ENCODE measurements around the gene FAM163B.
A peak's percentile ranks its signal among the peaks of the same experiment; 100 is the strongest.
"Not testable (repeated sequence)": the region's sequence is repeated elsewhere in the genome, so short reads cannot be mapped to it uniquely, and the experiment has no call there.

FAM163B gene

GRCh38 chr9:133569891-133570690 is 39.1 kb downstream of the FAM163B start:
- H3K9me3 ChIP-seq (ENCODE audit: control insufficient read depth in 2 of 2, low read length in 2 of 2): no peaks in the 10 kb centered on the region
- no peak overlapping the region for H3K27ac ChIP-seq (ENCODE audit: low read depth in 2 of 2, low read length in 2 of 2)
- H3K4me1 ChIP-seq (ENCODE audit: control insufficient read depth in 2 of 2, insufficient read depth in 2 of 2, low read length in 2 of 2): no peaks in the 10 kb centered on the region
- H3K36me3 ChIP-seq (ENCODE audit: control insufficient read depth in 2 of 2, insufficient read depth in 2 of 2, low read length in 2 of 2): no peaks in the 10 kb centered on the region
- no peak overlapping the region for H3K4me3 ChIP-seq (ENCODE audit: low read length in 2 of 2)
- no peak overlapping the region for H3K9ac ChIP-seq (ENCODE audit: low read depth in 1 of 2, low read length in 2 of 2)
- H3K27me3 ChIP-seq (ENCODE audit: control insufficient read depth in 2 of 2, insufficient read depth in 2 of 2, low read length in 2 of 2): no peaks in the 10 kb centered on the region

GRCh38 chr9:133569121-133569785 is 39.9 kb downstream of the FAM163B start:
- Histone ChIP-seq H3K9me3 (ENCODE audit: control insufficient read depth in 2 of 2, low read length in 2 of 2) (no peaks in the 10 kb centered on the region), H3K27me3 (ENCODE audit: control insufficient read depth in 2 of 2, insufficient read depth in 2 of 2, low read length in 2 of 2) (no peaks in the 10 kb centered on the region), H3K36me3 (ENCODE audit: control insufficient read depth in 2 of 2, insufficient read depth in 2 of 2, low read length in 2 of 2) (no peaks in the 10 kb centered on the region), H3K4me1 (ENCODE audit: control insufficient read depth in 2 of 2, insufficient read depth in 2 of 2, low read length in 2 of 2) (peaks cover 0 to 2% of the 10 kb centered on the region in 2 donors), H3K4me3 (ENCODE audit: low read length in 2 of 2) (no peak overlapping the region), H3K27ac (ENCODE audit: low read depth in 2 of 2, low read length in 2 of 2) (no peak overlapping the region), H3K9ac (ENCODE audit: low read depth in 1 of 2, low read length in 2 of 2) (no peak overlapping the region)

GRCh38 chr9:133568186-133568585 is 41.0 kb downstream of the FAM163B start:
- Histone ChIP-seq H3K4me3 (ENCODE audit: low read length in 2 of 2) (no peak overlapping the region), H3K4me1 (ENCODE audit: control insufficient read depth in 2 of 2, insufficient read depth in 2 of 2, low read length in 2 of 2) (peaks cover 4 to 5% of the 10 kb centered on the region in 2 donors), H3K9ac (ENCODE audit: low read depth in 1 of 2, low read length in 2 of 2) (no peak overlapping the region), H3K36me3 (ENCODE audit: control insufficient read depth in 2 of 2, insufficient read depth in 2 of 2, low read length in 2 of 2) (no peaks in the 10 kb centered on the region), H3K9me3 (ENCODE audit: control insufficient read depth in 2 of 2, low read length in 2 of 2) (no peaks in the 10 kb centered on the region), H3K27me3 (ENCODE audit: control insufficient read depth in 2 of 2, insufficient read depth in 2 of 2, low read length in 2 of 2) (no peaks in the 10 kb centered on the region), H3K27ac (ENCODE audit: low read depth in 2 of 2, low read length in 2 of 2) (no peak overlapping the region)

GRCh38 chr9:133566817-133567216 is 42.4 kb downstream of the FAM163B start:
- peaks cover 8 to 10% of the 10 kb centered on the region in 2 donors for H3K4me1 ChIP-seq (ENCODE audit: control insufficient read depth in 2 of 2, insufficient read depth in 2 of 2, low read length in 2 of 2)
- no peaks in the 10 kb centered on the region for H3K27me3 ChIP-seq (ENCODE audit: control insufficient read depth in 2 of 2, insufficient read depth in 2 of 2, low read length in 2 of 2)
- no peaks in the 10 kb centered on the region for H3K36me3 ChIP-seq (ENCODE audit: control insufficient read depth in 2 of 2, insufficient read depth in 2 of 2, low read length in 2 of 2)
- H3K9me3 ChIP-seq (ENCODE audit: control insufficient read depth in 2 of 2, low read length in 2 of 2): no peaks in the 10 kb centered on the region
- H3K9ac ChIP-seq (ENCODE audit: low read depth in 1 of 2, low read length in 2 of 2): no peak overlapping the region
- H3K27ac ChIP-seq (ENCODE audit: low read depth in 2 of 2, low read length in 2 of 2): no peak overlapping the region
- no peak overlapping the region for H3K4me3 ChIP-seq (ENCODE audit: low read length in 2 of 2)

- Histone ChIP-seq H3K27me3 (ENCODE audit: control insufficient read depth in 2 of 2, insufficient read depth in 2 of 2, low read length in 2 of 2) (no peaks in the 10 kb centered on the region), H3K4me1 (ENCODE audit: control insufficient read depth in 2 of 2, insufficient read depth in 2 of 2, low read length in 2 of 2) (peaks cover 8 to 10% of the 10 kb centered on the region in 2 donors), H3K4me3 (ENCODE audit: low read length in 2 of 2) (no peak overlapping the region), H3K27ac (ENCODE audit: low read depth in 2 of 2, low read length in 2 of 2) (no peak overlapping the region), H3K9me3 (ENCODE audit: control insufficient read depth in 2 of 2, low read length in 2 of 2) (no peaks in the 10 kb centered on the region), H3K36me3 (ENCODE audit: control insufficient read depth in 2 of 2, insufficient read depth in 2 of 2, low read length in 2 of 2) (no peaks in the 10 kb centered on the region), H3K9ac (ENCODE audit: low read depth in 1 of 2, low read length in 2 of 2) (no peak overlapping the region)
Measured at GRCh38 chr9:133566382-133566781, 42.8 kb downstream of the FAM163B start.

- Histone ChIP-seq H3K4me1 (ENCODE audit: control insufficient read depth in 2 of 2, insufficient read depth in 2 of 2, low read length in 2 of 2) (peaks cover 8 to 10% of the 10 kb centered on the region in 2 donors), H3K27me3 (ENCODE audit: control insufficient read depth in 2 of 2, insufficient read depth in 2 of 2, low read length in 2 of 2) (no peaks in the 10 kb centered on the region), H3K4me3 (ENCODE audit: low read length in 2 of 2) (no peak overlapping the region), H3K9me3 (ENCODE audit: control insufficient read depth in 2 of 2, low read length in 2 of 2) (no peaks in the 10 kb centered on the region), H3K27ac (ENCODE audit: low read depth in 2 of 2, low read length in 2 of 2) (peak overlapping the region in 1 of 2 donors; percentile 28), H3K9ac (ENCODE audit: low read depth in 1 of 2, low read length in 2 of 2) (no peak overlapping the region), H3K36me3 (ENCODE audit: control insufficient read depth in 2 of 2, insufficient read depth in 2 of 2, low read length in 2 of 2) (no peaks in the 10 kb centered on the region)
Measured at GRCh38 chr9:133564451-133565116, 44.6 kb downstream of the FAM163B start.

- not testable (repeated sequence) for H3K9me3 ChIP-seq (ENCODE audit: control insufficient read depth in 2 of 2, low read length in 2 of 2); H3K36me3 ChIP-seq (ENCODE audit: control insufficient read depth in 2 of 2, insufficient read depth in 2 of 2, low read length in 2 of 2); H3K9ac ChIP-seq (ENCODE audit: low read depth in 1 of 2, low read length in 2 of 2); H3K4me3 ChIP-seq (ENCODE audit: low read length in 2 of 2); H3K27me3 ChIP-seq (ENCODE audit: control insufficient read depth in 2 of 2, insufficient read depth in 2 of 2, low read length in 2 of 2)
- peaks cover 8 to 10% of the 10 kb centered on the region in 2 donors for H3K4me1 ChIP-seq (ENCODE audit: control insufficient read depth in 2 of 2, insufficient read depth in 2 of 2, low read length in 2 of 2)
- H3K27ac ChIP-seq (ENCODE audit: low read depth in 2 of 2, low read length in 2 of 2): peak overlapping the region; percentile 36 to 63
Measured at GRCh38 chr9:133563814-133564213, 45.4 kb downstream of the FAM163B start.

GRCh38 chr9:133563291-133563796 is 45.8 kb downstream of the FAM163B start:
- H3K4me3 ChIP-seq (ENCODE audit: low read length in 2 of 2): peak overlapping the region; percentile 43 to 55
- peak overlapping the region; percentile 36 to 63 for H3K27ac ChIP-seq (ENCODE audit: low read depth in 2 of 2, low read length in 2 of 2)
- H3K4me1 ChIP-seq (ENCODE audit: control insufficient read depth in 2 of 2, insufficient read depth in 2 of 2, low read length in 2 of 2): peaks cover 8 to 10% of the 10 kb centered on the region in 2 donors
- H3K27me3 ChIP-seq (ENCODE audit: control insufficient read depth in 2 of 2, insufficient read depth in 2 of 2, low read length in 2 of 2): no peaks in the 10 kb centered on the region
- H3K9me3 ChIP-seq (ENCODE audit: control insufficient read depth in 2 of 2, low read length in 2 of 2): no peaks in the 10 kb centered on the region
- H3K36me3 ChIP-seq (ENCODE audit: control insufficient read depth in 2 of 2, insufficient read depth in 2 of 2, low read length in 2 of 2): no peaks in the 10 kb centered on the region
- no peak overlapping the region for H3K9ac ChIP-seq (ENCODE audit: low read depth in 1 of 2, low read length in 2 of 2)

GRCh38 chr9:133562611-133563290 is 46.4 kb downstream of the FAM163B start:
- peak overlapping the region; percentile 36 to 63 for H3K27ac ChIP-seq (ENCODE audit: low read depth in 2 of 2, low read length in 2 of 2)

More at GRCh38 chr9:133562611-133563290, 46.4 kb downstream of the FAM163B start:
- Histone ChIP-seq H3K36me3 (ENCODE audit: control insufficient read depth in 2 of 2, insufficient read depth in 2 of 2, low read length in 2 of 2) (no peaks in the 10 kb centered on the region), H3K4me1 (ENCODE audit: control insufficient read depth in 2 of 2, insufficient read depth in 2 of 2, low read length in 2 of 2) (peaks cover 8 to 14% of the 10 kb centered on the region in 2 donors), H3K4me3 (ENCODE audit: low read length in 2 of 2) (peak overlapping the region; percentile 43 to 55), H3K9ac (ENCODE audit: low read depth in 1 of 2, low read length in 2 of 2) (no peak overlapping the region), H3K9me3 (ENCODE audit: control insufficient read depth in 2 of 2, low read length in 2 of 2) (no peaks in the 10 kb centered on the region), H3K27me3 (ENCODE audit: control insufficient read depth in 2 of 2, insufficient read depth in 2 of 2, low read length in 2 of 2) (no peaks in the 10 kb centered on the region)
